Measurements from ENCODE around the gene DTWD2.
"Not testable (repeated sequence)": the region's sequence is repeated elsewhere in the genome, so short reads cannot be mapped to it uniquely, and the experiment has no call there.

Gene DTWD2, protein sequence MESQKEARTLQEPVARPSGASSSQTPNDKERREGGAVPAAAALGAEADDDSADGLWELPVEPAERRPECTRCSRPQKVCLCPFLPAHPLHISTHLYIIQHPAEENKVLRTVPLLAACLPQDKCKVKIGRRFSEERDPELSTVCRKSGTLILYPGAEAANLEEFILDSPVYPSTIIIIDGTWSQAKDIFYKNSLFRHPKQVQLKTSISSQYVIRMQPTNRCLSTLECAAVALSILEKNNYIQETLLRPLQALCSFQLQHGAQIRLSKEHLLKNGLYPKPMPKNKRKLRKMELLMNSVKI
- total RNA-seq, result 6.7 to 53.6 (median 27.6) reads per million in 18 experiments

DNA sequence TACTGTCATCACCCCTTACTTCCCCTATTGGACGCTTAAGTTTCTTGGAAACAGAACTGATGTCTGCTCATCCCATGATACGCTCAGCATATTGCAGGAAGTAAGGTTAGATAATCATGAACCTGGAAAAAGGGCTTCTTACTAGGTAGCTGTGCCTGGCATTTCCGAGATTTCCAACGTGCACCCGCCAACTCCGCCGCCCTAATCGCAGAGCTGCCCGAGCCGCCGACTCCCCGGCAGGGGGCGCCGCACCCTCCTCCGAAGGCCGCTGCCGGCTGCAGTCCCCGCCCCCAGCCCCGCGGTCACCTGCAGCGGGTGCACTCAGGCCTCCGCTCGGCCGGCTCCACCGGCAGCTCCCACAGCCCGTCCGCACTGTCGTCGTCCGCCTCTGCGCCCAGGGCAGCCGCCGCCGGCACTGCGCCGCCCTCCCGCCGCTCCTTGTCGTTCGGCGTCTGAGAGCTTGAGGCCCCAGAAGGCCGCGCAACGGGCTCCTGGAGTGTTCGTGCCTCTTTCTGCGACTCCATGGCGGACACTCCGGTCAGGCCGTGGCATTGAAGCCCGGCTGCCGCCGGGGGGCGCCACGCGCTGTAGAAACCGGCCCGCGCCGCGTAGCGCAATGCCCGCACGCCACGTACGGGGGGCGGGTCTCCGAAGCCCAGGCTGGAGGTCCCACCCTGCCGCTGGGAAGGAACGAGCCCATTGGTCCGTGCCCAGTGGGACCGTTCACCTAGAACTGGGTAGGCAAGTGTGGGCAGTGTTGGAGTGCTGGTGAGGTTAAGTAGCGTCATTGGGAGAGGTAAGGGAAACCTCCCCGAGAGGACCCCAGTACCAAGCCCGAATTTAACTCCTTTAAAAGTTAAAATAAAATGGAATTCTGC, at the start of gene DTWD2:
Gene DTWD2, minus strand, starts transcription at position 560 of the 878 bp plus-strand sequence. Its CDS starts 36 bp downstream, at position 524.
- peak; percentile 95 to 96 for DNase-seq

DNA sequence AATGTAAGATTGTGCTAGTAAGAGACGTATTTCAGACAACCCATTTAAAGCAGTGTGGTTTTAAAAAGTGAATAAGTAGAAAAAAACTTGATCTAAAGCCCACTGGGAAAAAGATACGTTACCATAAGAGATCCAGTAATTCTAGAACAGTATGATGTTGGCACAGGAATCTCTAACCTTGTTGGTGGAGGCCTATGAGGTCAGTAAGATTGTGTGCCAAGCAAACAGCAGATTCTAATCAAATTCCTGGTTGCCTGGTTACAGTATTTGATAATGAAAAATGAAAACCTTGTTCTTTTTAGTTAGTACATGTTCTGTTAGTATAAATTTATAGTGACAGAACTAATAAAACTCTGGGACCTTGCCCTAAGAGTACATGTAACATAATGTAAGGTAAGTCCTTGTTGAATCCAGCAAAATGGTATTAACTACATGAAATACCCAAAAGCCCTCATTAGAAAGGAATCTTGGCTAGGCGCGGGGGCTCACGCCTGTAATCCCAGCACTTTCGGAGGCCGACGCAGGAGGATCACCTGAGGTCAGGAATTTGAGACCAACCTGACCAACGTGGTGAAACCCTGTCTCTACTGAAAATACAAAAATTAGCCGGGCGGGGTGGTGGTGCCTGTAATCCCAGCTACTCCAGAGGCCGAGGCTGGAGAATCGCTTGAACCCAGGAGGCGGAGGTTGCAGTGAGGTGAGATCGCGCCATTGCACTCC, 49.3 kb upstream of the DTWD2 start:
- no peak for DNase-seq

DNA sequence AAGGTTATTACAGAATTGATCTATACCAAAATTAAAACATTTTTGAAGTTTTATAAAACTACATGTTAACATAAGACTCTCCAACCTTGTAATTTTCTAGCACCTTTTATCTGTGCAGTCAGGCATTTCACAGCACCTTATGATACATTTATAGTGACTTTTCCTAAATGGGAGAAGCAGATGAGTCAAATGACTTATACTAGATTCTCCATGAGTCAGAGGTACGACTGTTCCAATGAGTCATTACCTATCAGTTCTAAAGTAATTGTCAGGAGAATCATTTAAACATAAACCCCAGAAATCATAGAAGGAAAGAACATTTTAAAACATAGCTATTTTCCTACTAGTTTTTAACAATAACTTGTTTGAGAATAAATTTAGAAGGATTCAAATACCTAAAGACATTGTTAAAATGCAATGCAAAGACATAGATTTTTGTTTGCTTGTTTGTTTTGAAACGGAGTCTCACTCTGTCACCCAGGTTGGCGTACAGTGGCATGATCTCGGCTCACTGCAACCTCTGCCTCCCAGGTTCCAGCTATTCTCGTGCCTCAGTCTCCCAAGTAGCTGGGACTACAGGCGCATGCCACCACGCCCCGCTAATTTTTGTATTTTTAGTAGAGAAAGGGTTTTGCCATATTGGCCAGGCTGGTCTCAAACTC, 47.9 kb upstream of the DTWD2 start:
- DNase-seq, result peak in 1 of 2 donors; percentile 26

DNA sequence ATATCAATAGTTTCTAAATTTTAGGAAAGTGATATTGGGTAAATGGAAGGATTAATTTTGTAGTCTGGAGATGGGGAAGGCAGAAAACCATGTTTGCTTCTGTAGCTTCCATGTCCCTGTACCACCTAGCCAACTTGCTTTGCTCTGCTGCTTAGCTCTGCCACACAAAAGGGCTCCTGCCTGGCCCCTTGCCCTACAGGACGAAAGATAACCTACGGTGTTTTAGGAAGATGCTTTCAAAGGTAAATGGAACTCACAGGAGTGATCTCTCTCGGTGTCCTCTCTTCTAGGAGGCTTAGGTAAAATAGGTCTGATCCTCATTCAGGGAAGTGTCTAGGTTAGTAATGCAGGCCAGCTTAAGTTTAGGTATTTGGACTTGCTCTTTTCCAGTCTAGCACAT, 44.8 kb upstream of the DTWD2 start:
- no peak for DNase-seq

DNA sequence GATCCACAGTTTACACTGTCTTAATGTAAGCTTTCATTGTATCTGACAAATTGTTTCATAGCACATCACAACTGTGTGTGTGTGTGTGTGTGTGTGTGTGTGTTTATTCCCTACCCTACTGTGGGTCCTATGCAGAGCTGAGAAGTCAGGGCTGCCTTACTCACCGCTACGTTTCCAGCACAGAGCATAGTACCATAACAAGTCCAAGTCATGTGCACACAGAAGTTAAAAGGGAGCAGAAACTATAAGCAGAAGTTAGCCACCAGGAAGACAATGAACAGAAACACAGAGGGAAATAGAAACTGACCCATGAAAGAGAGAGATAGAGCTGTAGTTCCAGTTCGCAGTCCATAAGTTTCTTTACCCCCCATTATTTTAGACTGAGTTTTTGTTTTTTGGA, 44.3 kb upstream of the DTWD2 start:
- DNase-seq, result peak; percentile 77 to 88

DNA sequence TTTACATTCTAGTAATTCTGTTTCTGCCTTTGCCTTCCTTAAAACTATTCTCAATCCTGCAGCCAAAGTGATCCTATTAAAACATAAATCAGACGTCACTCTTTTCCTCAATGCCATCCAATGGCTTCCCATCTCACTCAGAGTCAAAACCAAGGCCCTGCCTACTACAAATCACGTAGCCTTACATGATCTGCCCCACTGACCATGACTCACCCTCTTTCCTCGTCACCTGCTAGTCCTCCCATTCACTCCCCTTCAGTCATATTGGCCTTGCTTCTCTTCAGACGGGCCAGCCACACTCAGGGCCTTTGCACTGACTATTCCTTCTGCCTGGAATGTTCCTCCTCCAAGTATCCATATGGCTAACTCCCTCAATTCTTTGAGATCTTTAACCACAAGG, 43.6 kb upstream of the DTWD2 start:
- peak; percentile 79 to 93 for DNase-seq

DNA sequence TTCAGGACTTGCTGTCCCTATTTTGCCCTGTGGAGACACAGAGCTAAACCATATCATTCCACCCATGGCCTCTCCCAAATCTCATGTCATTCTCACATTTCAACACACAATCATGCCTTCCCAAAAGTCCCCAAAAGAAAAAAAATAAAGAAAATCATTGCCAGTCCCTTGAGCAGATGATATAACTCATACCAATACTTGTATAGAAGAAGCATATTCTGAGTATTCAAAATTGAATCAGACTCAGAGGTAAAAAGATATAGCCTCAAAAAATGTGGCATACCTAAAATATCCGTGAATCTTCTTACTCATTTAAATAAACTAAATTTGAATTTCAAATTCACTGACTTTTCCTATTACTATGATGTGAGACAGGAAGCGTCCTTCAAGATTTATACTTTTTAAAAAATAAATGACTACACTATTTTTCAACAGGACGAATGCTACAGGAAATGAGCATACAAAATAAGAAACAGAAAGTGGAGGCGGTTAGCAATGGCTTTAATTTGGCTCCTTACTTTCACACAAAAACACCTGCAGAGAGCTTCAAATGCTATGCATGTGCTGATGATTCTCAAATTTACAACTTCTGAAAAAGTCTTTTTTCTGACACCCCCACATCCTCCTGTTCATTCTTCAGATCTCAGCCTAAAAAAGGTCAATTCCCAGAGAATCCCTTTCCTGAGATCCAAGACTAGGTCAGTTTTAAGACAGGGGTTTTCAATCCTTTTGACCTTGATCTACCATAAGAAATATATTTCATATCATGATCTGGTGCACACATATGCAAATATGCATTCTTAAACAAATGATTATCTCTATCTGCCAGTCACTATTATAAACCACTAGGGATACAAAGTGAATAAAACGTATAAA, 42.9 kb upstream of the DTWD2 start:
- no peak for DNase-seq

DNA sequence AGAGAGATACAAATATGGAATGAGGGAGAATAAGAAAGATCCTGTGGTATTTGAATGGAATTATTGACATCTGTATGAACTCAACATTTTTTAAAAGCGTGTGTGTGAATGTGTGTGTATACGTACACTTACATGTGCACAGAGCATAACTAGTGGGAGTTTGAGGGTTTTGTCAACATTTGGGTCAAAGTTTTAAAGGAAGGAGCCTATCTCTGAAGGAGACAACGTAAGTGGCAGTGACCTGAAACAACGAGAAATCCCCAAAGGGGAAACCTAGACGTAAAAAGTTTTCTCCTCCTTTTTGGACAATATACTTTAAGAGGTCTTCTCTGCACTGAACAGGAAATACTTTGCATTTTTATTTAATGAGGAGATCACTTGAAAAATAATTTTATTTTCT, 40.2 kb upstream of the DTWD2 start:
- DNase-seq, result no peak

DNA sequence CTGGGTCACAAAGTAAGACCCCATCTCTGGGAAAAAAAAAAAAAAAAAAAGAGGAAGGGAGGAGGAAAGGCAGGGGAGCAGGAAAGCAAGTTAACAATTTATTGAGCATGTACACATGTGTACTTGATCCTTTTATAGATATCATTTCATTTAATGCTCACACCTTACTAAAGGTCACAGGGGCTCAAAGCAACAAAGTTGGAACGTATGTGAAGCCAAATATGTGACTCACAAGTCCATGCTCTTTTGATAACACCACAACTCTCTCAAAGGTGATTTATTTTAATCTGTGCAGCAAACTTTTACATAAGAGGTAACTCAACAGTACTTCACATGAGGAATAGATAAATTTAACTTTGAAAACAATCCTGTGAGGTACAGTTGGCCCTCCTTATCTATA, 34.4 kb upstream of the DTWD2 start:
- no peak for DNase-seq

DNA sequence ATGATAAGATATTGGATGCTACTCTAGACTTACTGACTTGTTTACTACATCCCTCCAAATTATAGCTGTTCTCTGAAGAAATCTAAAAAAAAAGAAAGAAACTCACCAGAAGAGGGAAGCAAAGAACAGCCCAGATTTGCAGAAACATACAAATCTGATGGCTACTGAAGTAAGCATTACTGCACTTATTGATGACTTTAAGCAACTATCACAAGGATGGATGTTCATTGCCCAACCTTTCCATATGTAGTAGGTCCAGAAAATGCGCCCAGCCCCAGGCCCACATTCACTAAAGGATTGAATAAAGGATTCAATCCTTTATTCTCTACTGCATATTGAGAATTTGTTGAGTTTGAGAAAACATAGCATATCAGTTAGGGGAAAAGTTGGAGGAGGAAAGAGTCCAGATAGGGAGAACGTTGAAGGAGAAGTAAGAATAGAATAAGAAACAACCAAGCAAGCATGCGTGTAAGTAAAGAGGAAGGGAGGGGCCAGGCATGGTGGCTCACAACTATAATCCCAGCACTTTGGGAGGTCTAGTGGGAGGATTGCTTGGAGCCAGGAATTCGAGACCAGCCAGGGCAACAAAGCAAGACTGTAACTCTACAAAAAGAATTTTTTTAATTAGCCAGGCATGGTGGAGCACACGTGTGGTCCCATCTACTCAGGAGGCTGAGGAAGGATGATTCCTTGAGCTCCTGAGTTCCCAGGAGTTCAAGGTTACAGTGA, 33.8 kb upstream of the DTWD2 start:
- peak; percentile 54 to 72 for DNase-seq

DNA sequence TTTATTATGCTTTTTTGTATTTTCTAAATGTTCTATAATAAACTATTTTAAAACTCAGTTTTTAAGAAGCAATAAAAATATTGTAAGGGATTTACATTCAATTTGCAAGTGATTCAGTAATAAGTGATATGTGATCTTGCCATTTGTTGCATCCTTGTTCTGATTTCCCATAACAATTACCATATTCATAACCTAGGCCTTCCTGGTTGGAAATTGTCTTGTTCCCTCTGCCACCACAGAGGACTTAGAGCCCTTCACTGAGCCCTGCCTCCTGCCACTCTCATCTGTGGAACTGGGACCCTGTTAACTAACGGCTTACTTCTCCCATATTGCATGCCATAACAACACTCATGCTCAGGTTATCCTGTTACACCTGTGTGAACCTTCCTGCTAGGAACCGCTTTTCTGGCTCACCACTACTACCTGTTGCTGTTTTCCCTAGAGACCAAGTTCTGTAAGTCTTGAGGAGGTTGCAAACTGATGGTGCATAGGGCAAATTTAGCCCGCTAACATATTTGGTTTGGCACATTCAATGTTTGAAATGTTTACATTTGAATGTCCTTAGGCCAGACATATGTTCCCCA, 32.9 kb upstream of the DTWD2 start:
- DNase-seq, result no peak

DNA sequence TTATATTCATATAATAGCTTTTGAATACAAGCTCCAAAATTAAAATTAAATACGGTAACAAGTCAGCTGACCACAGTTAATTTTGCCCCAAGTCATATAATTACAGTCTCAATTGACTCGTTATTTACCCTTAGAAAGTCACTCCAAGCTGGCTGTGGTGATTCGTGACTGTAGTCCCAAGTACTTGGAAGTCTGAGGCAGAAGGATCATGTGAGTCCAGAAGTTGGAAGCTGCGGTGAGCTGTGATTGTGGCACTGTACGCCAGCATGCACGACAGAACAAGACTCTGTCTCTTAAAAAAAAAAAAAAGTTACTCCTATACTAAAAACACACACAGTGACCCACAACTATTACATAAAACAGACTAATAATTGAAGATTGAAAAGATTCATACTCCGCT, 31.6 kb upstream of the DTWD2 start:
- DNase-seq, result peak; percentile 60 to 92

DNA sequence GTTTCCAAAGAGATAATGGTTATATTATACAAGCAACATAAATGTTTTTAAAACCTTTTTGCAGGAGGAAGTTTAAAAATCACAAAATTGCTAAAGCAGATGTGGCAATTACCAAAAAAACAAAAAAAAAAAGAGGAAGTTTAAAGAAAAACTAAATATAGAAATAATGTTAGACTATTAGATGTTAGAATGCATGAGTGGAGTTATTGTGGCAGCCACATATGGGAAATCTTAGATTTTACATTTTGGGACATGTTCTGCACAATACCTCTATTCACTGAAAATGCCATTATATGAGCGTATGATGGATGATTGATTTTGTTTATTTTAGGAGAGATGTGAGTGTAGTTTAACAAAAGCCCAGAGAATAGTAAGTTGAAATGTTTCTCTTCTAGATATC, 31.2 kb upstream of the DTWD2 start:
- peak; percentile 17 to 88 for DNase-seq

DNA sequence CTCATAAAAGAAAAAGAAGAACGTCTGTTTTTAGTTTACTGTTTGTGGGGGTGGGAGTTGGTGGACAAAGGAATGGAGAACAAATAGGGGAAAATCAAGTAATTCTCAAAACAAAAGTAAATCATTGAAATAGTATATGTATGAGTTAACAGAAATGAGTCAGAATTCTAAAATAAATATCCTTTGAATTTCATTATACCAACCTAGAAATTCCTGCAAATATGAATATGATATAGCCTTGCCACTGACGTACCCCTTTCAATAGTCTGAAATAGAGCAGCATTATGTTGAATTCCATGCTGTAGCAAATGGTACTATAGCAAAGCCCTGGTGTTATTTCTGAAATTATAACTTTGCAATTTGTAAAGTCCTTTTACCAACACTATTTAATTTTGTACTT, 29.6 kb upstream of the DTWD2 start:
- DNase-seq, result no peak

DNA sequence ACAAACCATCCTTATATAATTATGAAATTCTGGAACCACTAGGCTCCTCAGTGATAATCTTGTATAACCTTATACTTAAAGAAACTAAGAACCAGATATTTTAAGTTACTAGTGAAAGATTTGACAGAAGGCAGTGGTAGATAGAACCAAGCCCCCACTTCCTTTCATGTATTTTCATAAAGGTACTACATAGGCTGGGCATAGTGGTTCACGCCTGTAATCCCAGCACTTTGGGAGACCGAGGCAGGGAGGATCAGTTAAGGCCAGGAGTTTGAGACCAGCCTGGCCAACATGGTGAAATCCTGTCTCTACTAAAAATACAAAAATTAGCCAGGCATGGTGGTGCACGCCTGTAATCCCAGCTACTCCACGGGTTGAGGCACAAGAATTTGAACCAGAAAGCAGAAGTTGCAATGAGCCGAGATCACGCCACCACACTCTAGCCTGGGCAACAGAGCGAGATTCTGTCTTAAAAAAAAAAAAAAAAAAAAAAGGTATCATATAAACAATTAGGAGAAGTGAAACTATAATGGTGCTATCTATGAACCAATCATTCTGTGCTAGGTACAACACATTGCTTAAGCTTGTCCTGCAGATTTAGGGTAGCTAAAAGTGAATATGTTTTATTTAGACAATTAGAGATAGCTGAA, 27.9 kb upstream of the DTWD2 start:
- peak; percentile 69 to 70 for DNase-seq

DNA sequence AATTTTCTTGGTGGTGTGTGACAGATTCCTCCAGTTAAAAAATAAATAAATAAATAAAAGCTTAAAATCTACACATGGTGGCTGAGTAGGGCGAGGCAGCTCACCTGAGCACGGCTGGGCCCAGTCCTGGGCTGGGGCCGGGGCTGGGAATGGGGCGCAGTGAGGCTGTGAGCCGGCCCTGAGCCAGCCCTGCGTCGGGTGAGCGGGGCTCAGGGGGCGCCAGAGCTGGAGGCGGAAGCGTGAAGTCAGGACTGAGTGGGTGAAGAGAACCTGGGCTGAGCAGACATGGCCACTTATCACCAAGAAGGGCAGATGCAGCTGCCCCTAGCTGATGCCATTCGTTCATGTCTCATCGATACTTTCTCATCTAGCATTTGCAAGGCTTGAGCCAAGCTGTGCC, 22.8 kb upstream of the DTWD2 start:
- DNase-seq, result no peak

DNA sequence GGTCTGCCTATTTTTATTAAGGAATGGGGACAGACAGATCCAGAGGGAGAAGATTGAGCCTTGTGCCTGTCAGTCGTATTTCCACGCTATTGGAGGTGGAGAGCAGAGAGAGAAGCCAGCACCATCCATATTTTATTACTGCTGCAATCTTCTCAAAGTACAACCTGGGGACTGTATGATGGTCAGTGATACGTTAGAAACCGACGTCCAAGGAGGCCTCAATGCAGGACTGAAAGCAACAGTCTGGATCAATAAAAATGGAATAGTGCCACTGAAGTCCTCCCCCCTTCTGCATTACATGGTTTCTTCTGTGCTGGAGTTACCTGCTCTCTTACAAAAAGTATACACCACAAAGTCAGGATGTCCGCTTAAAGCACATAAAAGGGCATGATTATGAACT, 21.9 kb upstream of the DTWD2 start:
- DNase-seq, result no peak

DNA sequence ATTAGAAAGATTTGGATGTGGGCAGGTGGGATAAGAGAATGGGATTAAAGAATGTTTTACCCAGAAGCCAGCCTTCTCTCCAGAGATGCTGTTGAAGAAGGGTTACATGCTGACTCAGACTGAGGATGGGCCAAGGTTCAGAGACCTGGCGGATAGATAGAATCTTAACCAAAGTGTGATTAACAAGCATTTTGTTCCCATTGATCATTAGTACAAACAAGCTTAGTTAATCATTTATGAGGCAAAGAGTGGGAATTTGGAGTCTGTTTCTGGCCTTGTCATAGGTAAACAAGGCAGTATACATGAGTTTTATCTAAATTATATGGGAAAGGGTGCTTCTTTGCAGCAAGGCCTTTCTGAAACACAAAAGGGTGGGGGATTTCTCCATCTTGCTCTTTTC, 20.8 kb upstream of the DTWD2 start:
- DNase-seq, result no peak

DNA sequence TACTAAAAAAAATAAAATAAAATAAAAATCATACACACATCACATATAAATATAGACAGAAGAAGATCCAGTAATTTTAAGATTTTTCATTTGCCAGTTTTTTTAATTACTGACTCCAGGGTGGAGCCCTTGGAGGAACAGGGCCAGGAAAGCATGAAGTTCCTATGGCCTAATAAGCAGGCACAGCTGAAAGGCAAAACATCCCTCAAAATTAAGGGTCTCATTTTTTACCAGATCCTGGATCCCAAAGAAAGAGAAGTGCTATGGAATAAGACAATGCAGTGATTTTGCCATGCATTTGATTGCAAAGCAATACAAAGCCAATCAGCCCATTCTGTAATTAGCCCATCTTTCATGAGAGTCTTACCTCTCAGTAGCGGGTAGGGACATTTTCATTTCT, 11.3 kb upstream of the DTWD2 start:
- no peak for DNase-seq

DNA sequence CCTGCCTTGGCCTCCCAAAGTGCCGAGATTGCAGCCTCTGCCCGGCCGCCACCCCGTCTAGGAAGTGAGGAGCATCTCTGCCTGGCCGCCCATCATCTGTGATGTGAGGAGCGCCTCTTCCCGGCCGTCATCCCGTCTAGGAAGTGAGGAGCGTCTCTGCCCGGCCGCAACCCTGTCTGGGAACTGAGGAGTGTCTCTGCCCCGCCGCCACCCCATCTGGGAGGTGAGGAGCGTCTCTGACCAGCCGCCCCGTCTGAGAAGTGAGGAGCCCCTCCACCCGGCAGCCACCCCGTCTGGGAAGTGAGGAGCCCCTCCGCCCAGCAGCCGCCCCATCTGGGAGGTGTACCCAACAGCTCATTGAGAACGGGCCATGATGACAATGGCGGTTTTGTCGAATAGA, 10.5 kb upstream of the DTWD2 start:
- not testable (repeated sequence) for DNase-seq
